Stimulated activated naive CD8-positive, alpha-beta T cell treated with anti-CD3 and anti-CD28 coated beads, Interleukin-15, Interleukin-2, amounts not matched to agents 100 U/mL and 50 U/mL, for 24 hours (primary cell): ENCODE data around the gene TAF11L14.

Experiments used
- ATAC-seq: fragments of 150-1000 bp; cut with Tn5 transposase; one replicate; pipeline ENCODE4 v1.10.0; 2021
- DNase-seq: peaks from one replicate; pipeline ENCODE4 v3.0.0; 2021

Gene TAF11L14

DNA sequence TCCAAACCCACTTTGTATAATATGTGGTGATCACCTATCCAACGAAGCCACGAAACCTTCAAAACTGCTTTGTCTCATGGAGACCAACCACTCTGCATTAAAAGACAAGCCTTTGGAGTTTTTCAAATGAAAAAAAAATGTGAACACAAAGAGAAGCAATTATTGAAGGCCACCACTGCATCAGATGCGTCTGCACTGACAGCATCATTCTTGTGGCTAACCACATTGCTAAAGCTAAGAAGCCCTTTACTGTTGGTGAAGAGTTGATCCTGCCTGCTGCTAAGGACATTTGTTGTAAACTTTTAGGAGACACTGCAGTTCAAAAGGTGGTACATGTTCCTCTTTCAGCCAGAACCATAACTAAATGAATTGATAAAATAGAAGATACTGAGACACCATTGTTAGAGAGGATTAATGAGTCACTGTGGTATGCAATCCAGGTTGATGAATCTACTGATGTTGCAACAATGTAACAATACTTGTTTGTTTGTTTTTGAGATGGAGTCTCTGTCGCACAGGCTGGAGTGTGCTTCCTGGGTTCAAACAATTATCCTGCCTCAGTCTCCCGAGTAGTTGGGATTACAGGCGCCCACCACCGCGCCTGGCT is 45.4 kb downstream of the TAF11L14 start:
- ATAC-seq (no peak), DNase-seq (no peak)

DNA sequence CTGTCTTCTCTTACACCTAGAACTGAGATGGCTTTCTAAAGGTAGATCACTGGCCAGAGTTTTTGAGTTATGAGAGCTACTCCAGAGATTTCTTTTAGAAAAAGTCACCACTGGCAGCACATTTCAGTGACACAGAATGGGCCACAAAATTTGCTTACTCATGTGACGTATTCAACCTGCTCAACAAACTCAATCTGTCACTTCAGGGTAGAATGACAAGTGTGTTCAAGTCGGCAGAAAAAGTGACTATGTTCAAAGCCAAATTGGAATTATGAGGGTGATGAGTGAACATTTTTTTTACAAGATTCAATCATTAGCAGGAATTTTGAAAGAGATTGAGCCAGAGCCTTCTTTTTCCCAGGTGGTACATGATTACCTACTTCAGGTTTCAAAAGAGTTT is 46.5 kb downstream of the TAF11L14 start:
- ATAC-seq (no peak), DNase-seq (no peak)
